HepG2 (cell line): Measurements from ENCODE around the gene DCP2. TPM values are rescaled to one million over a fixed set of nuclear protein-coding genes. Genes with fewer than 3 reads are reported as not detected.

Source experiments
- ARID5B ChIP-seq: IDR thresholded peaks from 2 replicates; pipeline ENCODE4 v1.4.0; 2020; ENCODE audit warnings: mild to moderate bottlenecking, missing genetic modification reagents
- ATF7-NPFF ChIP-seq: sonication (generic); formaldehyde crosslinking; IDR thresholded peaks from 2 replicates; pipeline ENCODE4 v1.8.1; 2023; ENCODE audit warnings: mild to moderate bottlenecking, low read depth, missing genetic modification reagents, moderate library complexity
- DDIT3 ChIP-seq: sonication (generic); formaldehyde crosslinking; IDR thresholded peaks from 2 replicates; pipeline ENCODE4 v1.4.0; 2020; ENCODE audit warnings: mild to moderate bottlenecking, missing genetic modification reagents
- DNMT3B ChIP-seq: conservative IDR thresholded peaks from 2 replicates; pipeline ENCODE4 v1.6.1; 2016; ENCODE audit warnings: missing biosample characterization, control low read depth
- FLYWCH1 ChIP-seq: sonication (generic); formaldehyde crosslinking; IDR thresholded peaks from 2 replicates; pipeline ENCODE4 v1.8.1; 2023; ENCODE audit warnings: mild to moderate bottlenecking, missing genetic modification reagents
- FOSL2 ChIP-seq: sonication (generic); formaldehyde crosslinking; IDR thresholded peaks from 2 replicates; pipeline ENCODE4 v1.4.0; 2020; ENCODE audit warnings: missing genetic modification reagents
- GFI1 ChIP-seq: sonication (generic); formaldehyde crosslinking; IDR thresholded peaks from 2 replicates; pipeline ENCODE4 v1.5.0; 2020; ENCODE audit warnings: missing genetic modification reagents, mild to moderate bottlenecking, borderline replicate concordance
- HMG20A ChIP-seq: IDR thresholded peaks from 2 replicates; pipeline ENCODE4 v1.6.1; 2016; ENCODE audit warnings: borderline replicate concordance
- KDM2A ChIP-seq: sonication (generic); formaldehyde crosslinking; IDR thresholded peaks from 2 replicates; pipeline ENCODE4 v1.4.0; 2020; ENCODE audit warnings: low read depth, missing genetic modification reagents, borderline replicate concordance
- KMT2B ChIP-seq: IDR thresholded peaks from 2 replicates; pipeline ENCODE4 v1.6.1; 2016; ENCODE audit warnings: missing genetic modification reagents, missing compliant biosample characterization
- MAFF ChIP-seq: IDR thresholded peaks from 2 replicates; pipeline ENCODE4 v1.6.1; 2011; ENCODE audit warnings: low read depth, low read length, improper control_type of control experiment
- MZF1 ChIP-seq: sonication (generic); formaldehyde crosslinking; IDR thresholded peaks from 2 replicates; pipeline ENCODE4 v1.8.1; 2023; ENCODE audit warnings: mild to moderate bottlenecking, missing genetic modification reagents, borderline replicate concordance
- PTBP1 ChIP-seq: fragments of 200-400 bp; formaldehyde crosslinking; IDR thresholded peaks from 2 replicates; pipeline ENCODE4 v1.6.1; 2018; ENCODE audit warnings: low read length, low read depth; ENCODE audit not compliant: poor library complexity, severe bottlenecking
- REST ChIP-seq, 2 experiments: IDR thresholded peaks; 2 replicates each; pipeline ENCODE4 v1.6.1; 2011 to 2012; ENCODE audit warnings: low read length in 2 of 2, borderline replicate concordance in 1 of 2, low read depth in 1 of 2, mild to moderate bottlenecking in 1 of 2, moderate library complexity in 1 of 2
- ZBTB43 ChIP-seq: sonication (generic); formaldehyde crosslinking; conservative IDR thresholded peaks from 2 replicates; pipeline ENCODE4 v1.4.0; 2020; ENCODE audit warnings: missing genetic modification reagents
- ZC3H4 ChIP-seq: sonication (generic); formaldehyde crosslinking; IDR thresholded peaks from 2 replicates; pipeline ENCODE4 v1.4.0; 2020; ENCODE audit warnings: missing genetic modification reagents, borderline replicate concordance
- ZFP1 ChIP-seq: IDR thresholded peaks from 2 replicates; pipeline ENCODE4 v1.6.1; 2016
- ZNF17 ChIP-seq: sonication (generic); formaldehyde crosslinking; IDR thresholded peaks from 2 replicates; pipeline ENCODE4 v1.5.0; 2020; ENCODE audit warnings: mild to moderate bottlenecking, missing genetic modification reagents
- ZNF383 ChIP-seq: sonication (generic); formaldehyde crosslinking; IDR thresholded peaks from 2 replicates; pipeline ENCODE4 v1.4.0; 2020; ENCODE audit warnings: missing genetic modification reagents, mild to moderate bottlenecking, borderline replicate concordance
- ZNF546 ChIP-seq: sonication (generic); formaldehyde crosslinking; conservative IDR thresholded peaks from 2 replicates; pipeline ENCODE4 v1.8.1; 2023; ENCODE audit warnings: mild to moderate bottlenecking, missing genetic modification reagents
- ZNF678 ChIP-seq: sonication (generic); formaldehyde crosslinking; IDR thresholded peaks from 2 replicates; pipeline ENCODE4 v1.4.0; 2020; ENCODE audit warnings: mild to moderate bottlenecking, missing genetic modification reagents
- polyA plus RNA-seq, 8 experiments: library from polyadenylated mRNA; depleted of rRNA in 3 of 8; stranded (reverse) in 7 of 8; unstranded in 1 of 8; fragments of >200 nt; fragmentation: Illumina TruSeq in 4 of 8; extraction: Trizol in 4 of 8; gene quantifications; 2 replicates each; pipeline versions ENCODE4 v1.2.1 to v1.2.3, GENCODE V29; 2011 to 2016; ENCODE audit warnings: low read depth in 4 of 8, missing spikeins in 1 of 8, mixed read lengths in 1 of 8; ENCODE audit not compliant: insufficient read depth in 1 of 8
- total RNA-seq, 5 experiments: library from RNA; depleted of rRNA; stranded (reverse); fragments of >200 nt; fragmentation: Illumina TruSeq; extraction: Trizol; gene quantifications; 2 replicates each; pipeline ENCODE4 v1.2.3, GENCODE V29; 2016; ENCODE audit warnings: low read depth in 1 of 5

Gene DCP2
- total and polyA plus RNA-seq, 2 of the 13 experiments (the other 11 are each of a cell fraction or from before 2014, with no cell fraction given) = 16.2 to 63.4 TPM

- TF ChIP-seq MZF1 (CRISPR knock-in tag) (no peak), ZBTB43 (no peak), ATF7-NPFF (CRISPR knock-in tag) (no peak), GFI1 (no peak), KMT2B (CRISPR knock-in tag) (no peak), ZFP1 (CRISPR knock-in tag) (no peak), DDIT3 (CRISPR knock-in tag) (no peak), MAFF (no peak), ARID5B (CRISPR knock-in tag) (peak; percentile 65), PTBP1 (no peak), REST (IDR thresholded peaks at IDR 0.05; ENCODE audit: borderline replicate concordance in 1 of 2, low read depth in 1 of 2, low read length in 2 of 2) (no peak), DNMT3B (CRISPR knock-in tag) (no peak), ZC3H4 (CRISPR knock-in tag) (no peak), HMG20A (CRISPR knock-in tag) (peak; percentile 57; the same call in 1 of the 2 replicates), ZNF383 (CRISPR knock-in tag) (no peak), KDM2A (no peak), ZNF546 (no peak), FOSL2 (CRISPR knock-in tag) (peak; percentile 95), ZNF678 (CRISPR knock-in tag) (no peak), ZNF17 (CRISPR knock-in tag) (no peak), FLYWCH1 (CRISPR knock-in tag) (no peak)
Observed at GRCh38 chr5:112958093-112959088, 18.2 kb upstream of the DCP2 start (continued).
